ENCODE results near the gene HELZ. TPM values are rescaled to one million over a fixed set of nuclear protein-coding genes. Genes with fewer than 3 reads are reported as not detected.

HELZ gene
- total and polyA plus RNA-seq, 2 donors (not counting 3 experiments of a cell fraction or from before 2014, with no cell fraction given) = 8.0 to 47.3 TPM

- FAIRE-seq (no peak), DNase-seq (ENCODE audit: low read depth, low spot score) (no peak)
- H3K36me3 ChIP-seq (ENCODE audit: control insufficient read depth in 2 of 2, extremely low read depth in 1 of 2, insufficient read depth in 2 of 2, low read length in 2 of 2) = no peaks in the 10 kb centered on the region
- POLR2A ChIA-PET = no interaction called here
- no peak overlapping the region for H2AFZ ChIP-seq (ENCODE audit: low read depth, low read length)
- dilution Hi-C loops (cut with MboI; ENCODE audit: extremely low pct_ligation_motif_present, low sequenced_read_pairs) (no loop called here), intact Hi-C loops (cut with micrococcal nuclease) (no loop called here)
- no peak overlapping the region for H3K27ac ChIP-seq (ENCODE audit: insufficient read depth, low read depth, low read length)
- CTCF ChIA-PET = no interaction called here
- H3K9ac ChIP-seq (replicated peaks; ENCODE audit: extremely low read depth, insufficient read depth, low read length) = no peak overlapping the region
- TF ChIP-seq FOS (IDR thresholded peaks at IDR 0.05; ENCODE audit: borderline replicate concordance, insufficient read depth, low read length) (no peak), POLR2AphosphoS5 (IDR thresholded peaks at IDR 0.05; ENCODE audit: insufficient read depth, low read depth, low read length) (no peak), JUN (IDR thresholded peaks at IDR 0.05; ENCODE audit: borderline replicate concordance, insufficient read depth, insufficient read length, low read depth) (no peak), MAX (IDR thresholded peaks at IDR 0.05; ENCODE audit: insufficient read depth, insufficient read length) (no peak), MYC (IDR thresholded peaks at IDR 0.05; ENCODE audit: low read depth, low read length) (no peak), EZH2 (IDR thresholded peaks at IDR 0.05; ENCODE audit: borderline replicate concordance, low read depth, low read length, severe bottlenecking) (no peak), CTCF (IDR thresholded peaks at IDR 0.05; ENCODE audit: extremely low read depth in 1 of 2, insufficient read depth in 1 of 2, low read depth in 1 of 2, low read length in 2 of 2) (no peak), GATA2 (IDR thresholded peaks at IDR 0.05; ENCODE audit: insufficient read depth, insufficient read length, low read depth, low read length) (no peak), POLR2A (IDR thresholded peaks at IDR 0.05; ENCODE audit: low read depth, low read length) (no peak)
- H3K4me3 ChIP-seq (replicated peaks in 1 of 3; ENCODE audit: insufficient read depth in 1 of 3, low read depth in 1 of 3, low read length in 3 of 3) = no peak overlapping the region
- no peaks in the 10 kb centered on the region for H3K27me3 ChIP-seq (ENCODE audit: control insufficient read depth in 2 of 2, insufficient read depth in 2 of 2, low read length in 2 of 2)
- no peaks in the 10 kb centered on the region for H3K4me1 ChIP-seq (ENCODE audit: control insufficient read depth, extremely low read depth, insufficient read depth, low read length)
- H3K9me1 ChIP-seq (replicated peaks; ENCODE audit: control insufficient read depth, extremely low read depth, insufficient read depth, low read length) = no peaks in the 10 kb centered on the region
- H4K20me1 ChIP-seq (replicated peaks; ENCODE audit: control insufficient read depth, extremely low read depth, insufficient read depth, low read length) = no peaks in the 10 kb centered on the region
- no TSS peak for BruUV-seq (replicated peaks)
- H3K4me2 ChIP-seq (ENCODE audit: insufficient read depth, low read length) = no peak overlapping the region
- no peaks in the 10 kb centered on the region for H3K9me3 ChIP-seq (replicated peaks; ENCODE audit: control insufficient read depth, insufficient read depth, low read length)
- no peaks in the 10 kb centered on the region for H3K79me2 ChIP-seq (ENCODE audit: control insufficient read depth, insufficient read depth, low read length)
Measured at GRCh38 chr17:67266496-67266895, 21.5 kb upstream of the HELZ start.
